Activated naive CD4-positive, alpha-beta T cell treated with anti-CD3 and anti-CD28 coated beads, Interleukin-2, amount 50 U/mL, for 72 hours (primary cell): ENCODE data around the gene XIRP2. TPM values are rescaled to one million over a fixed set of nuclear protein-coding genes. Genes with fewer than 3 reads are reported as not detected.
A peak's percentile ranks its signal among the peaks of the same experiment; 100 is the strongest.

Experiments used
- ATAC-seq, 2 donors: fragments of 150-1000 bp; cut with Tn5 transposase; 2 replicates each; pipeline ENCODE4 v1.10.0; 2021; ENCODE audit warnings: mild to moderate bottlenecking in 2 of 2, moderate library complexity in 2 of 2
- DNase-seq, 2 donors: peaks; one replicate each; pipeline ENCODE4 v3.0.0; 2021 to 2022; ENCODE audit warnings: low spot score in 2 of 2
- H3K27ac Mint-ChIP-seq, 2 donors: one replicate each; pipeline ENCODE4 v1.8.0; 2022; ENCODE audit warnings: mild to moderate bottlenecking in 2 of 2, mixed read lengths in 2 of 2
- H3K36me3 Mint-ChIP-seq, 2 donors: one replicate each; pipeline ENCODE4 v1.8.0; 2022; ENCODE audit warnings: mixed read lengths in 2 of 2
- H3K9me3 Mint-ChIP-seq, 2 donors: one replicate each; pipeline ENCODE4 v1.8.0; 2022; ENCODE audit warnings: mixed read lengths in 2 of 2
- total RNA-seq, 2 donors: library from RNA; stranded (reverse); gene quantifications; one replicate each; pipeline ENCODE4 v1.2.3, GENCODE V29; 2022

XIRP2 gene
- total RNA-seq, 2 donors from 2014 or later: not detected

DNA sequence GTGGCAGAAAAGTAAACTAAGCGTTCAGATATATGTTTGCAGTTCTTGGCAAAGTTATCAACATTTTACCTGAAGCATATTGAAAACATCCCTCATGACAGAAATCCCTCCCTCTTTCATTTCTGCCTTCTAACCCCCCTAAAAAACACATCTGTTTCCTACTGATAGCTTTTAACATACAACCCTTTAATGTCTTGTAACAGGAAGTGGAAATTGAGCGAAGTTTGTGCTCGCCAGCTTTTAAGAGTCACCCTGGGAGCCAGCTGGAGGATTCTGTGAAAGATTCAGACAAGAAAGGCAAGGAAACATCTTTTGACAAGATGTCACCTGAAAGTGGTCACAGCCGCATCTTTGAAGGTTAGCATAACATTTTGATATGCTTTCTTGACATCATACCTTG lies 247.4 kb downstream of the XIRP2 start:
- ATAC-seq: no peak
- Mint-ChIP-seq H3K9me3 (no peaks in the 10 kb centered on the region), H3K27ac (peak overlapping the region in 1 of 2 donors; percentile 52), H3K36me3 (no peaks in the 10 kb centered on the region)
- no peak for DNase-seq

DNA sequence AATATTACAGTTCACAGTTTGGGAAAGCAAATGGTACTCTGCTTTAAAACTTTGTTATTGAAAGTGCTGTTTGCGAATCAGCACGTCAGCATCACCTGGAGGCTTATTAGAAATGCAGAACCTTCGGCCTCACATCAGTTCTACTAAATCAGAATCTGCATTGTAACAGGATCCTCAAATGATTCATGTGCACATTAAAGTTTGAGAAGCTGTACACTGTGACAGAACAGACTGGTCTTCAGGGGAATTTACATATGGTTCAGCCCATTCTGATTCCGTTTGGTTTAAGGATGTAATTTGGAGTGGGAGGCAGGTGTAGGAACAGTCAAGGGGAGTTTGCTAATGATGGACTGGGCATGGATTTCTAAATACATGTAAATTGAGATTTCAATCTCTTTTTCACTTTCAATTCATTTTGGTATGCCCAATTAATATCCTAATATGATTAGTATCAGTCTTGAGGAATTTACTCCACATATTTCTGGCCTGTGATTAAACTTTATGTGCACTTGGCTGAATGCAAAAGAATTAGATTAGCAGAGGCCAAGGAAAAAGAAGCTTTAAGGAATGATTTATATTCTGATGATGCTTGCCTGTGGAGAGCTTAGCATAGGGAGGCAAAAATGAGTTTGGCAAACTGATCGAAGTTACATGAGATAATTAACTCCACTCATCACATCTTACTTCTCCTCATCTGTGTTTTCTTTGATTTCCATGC lies 248.8 kb downstream of the XIRP2 start:
- no peak for DNase-seq
- Mint-ChIP-seq H3K9me3 (no peaks in the 10 kb centered on the region), H3K36me3 (no peaks in the 10 kb centered on the region), H3K27ac (no peak overlapping the region)
- ATAC-seq: no peak

DNA sequence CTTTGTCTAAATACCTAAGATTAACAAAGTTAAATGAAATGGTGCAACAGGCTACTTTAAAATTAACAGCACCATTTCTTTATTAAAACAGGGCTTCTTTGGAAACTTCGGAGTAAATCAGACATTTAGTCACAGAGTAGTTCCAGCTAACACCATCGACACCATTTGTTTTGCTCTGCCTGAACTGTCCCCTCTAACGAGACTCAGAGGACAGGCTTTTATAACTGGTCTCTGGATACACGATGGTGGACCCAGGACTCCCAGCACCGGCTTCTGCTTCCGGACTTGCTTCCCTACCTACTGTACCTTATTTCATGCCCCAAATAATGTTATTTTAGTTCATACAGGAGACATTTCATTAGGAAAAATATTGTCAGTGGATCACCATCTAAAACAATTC lies 252.1 kb downstream of the XIRP2 start:
- H3K9me3 Mint-ChIP-seq: no peaks in the 10 kb centered on the region
- DNase-seq: no peak
- H3K27ac Mint-ChIP-seq: no peak overlapping the region

DNA sequence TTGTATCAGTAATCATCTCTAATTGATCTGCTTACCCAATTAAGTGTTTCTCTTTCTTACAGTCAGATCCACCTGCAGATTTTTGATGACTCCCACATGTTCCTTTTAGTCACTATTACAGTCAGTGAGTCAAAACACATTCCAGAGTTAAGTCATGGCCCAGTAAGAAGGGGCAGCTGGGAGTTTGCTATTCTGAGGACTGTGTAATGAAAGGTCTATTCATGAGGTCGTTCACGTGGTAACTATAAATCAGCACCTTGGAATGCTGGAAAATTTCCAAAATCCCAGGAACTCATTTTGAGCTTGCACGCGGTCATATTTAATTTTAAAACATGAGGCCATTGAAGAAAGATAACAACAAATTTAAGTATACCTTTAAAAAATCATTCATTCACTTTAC lies 252.5 kb downstream of the XIRP2 start:
- ATAC-seq: peak in 1 of 2 donors; percentile 58
- Mint-ChIP-seq H3K9me3 (no peaks in the 10 kb centered on the region), H3K36me3 (no peaks in the 10 kb centered on the region), H3K27ac (no peak overlapping the region)
- DNase-seq: no peak

More for the DNA sequence above, 252.1 kb downstream of the XIRP2 start:
- no peaks in the 10 kb centered on the region for H3K36me3 Mint-ChIP-seq
- ATAC-seq: no peak

DNA sequence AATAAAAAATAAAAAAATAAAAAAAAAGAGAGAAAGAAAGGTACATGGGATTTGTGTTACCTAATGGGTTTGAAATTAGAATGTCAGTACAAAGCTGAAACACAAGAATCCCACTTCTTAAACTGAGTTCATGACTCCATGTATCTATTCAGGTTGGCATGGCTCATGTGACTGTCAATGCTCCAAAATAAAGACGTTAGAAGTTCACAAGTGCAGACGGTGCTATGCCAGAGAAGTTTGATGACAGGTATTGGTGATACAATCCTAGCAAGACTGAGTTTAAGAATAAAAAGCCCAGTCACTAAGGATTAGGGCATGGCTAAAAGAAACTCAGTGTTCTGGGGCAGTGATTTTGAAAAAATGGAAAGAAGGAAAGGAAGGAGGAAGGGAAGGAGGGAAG lies 254.3 kb downstream of the XIRP2 start:
- Mint-ChIP-seq H3K36me3 (no peaks in the 10 kb centered on the region), H3K9me3 (no peaks in the 10 kb centered on the region), H3K27ac (no peak overlapping the region)
- DNase-seq (no peak), ATAC-seq (no peak)

DNA sequence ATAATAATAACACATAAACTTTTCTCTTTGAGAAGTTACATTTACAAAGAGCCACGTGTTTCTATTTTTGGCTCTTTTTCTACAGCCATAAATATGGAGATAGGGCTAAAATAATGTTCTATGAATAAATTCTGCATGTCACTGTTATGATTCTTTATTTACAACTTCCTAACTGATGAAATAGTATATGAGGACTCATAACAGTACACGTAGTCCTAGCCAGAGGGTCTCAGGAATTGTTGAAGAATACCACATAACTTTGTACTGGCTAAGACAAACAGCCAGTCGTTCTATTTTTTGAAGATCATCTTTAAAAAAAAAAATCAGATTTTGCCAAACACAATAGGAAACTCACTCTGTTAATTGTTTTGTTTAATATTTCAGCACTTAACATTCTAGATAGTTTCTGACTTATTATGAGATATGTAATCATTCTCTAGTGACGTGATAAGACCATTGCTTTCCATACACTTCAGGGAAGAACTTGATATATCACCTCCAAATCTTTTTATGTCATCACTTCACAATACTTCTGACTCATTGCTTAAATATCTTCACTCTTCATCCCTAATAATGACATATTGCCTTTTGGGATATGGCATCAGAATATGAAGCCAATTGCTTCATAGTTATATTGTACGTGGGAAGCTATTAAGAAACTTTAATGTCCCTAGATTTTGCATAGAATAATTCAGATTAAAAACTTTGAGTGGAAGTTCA lies 256.1 kb downstream of the XIRP2 start:
- no peak for ATAC-seq
- no peaks in the 10 kb centered on the region for H3K9me3 Mint-ChIP-seq
- no peak overlapping the region for H3K27ac Mint-ChIP-seq
- no peaks in the 10 kb centered on the region for H3K36me3 Mint-ChIP-seq
- DNase-seq: no peak

DNA sequence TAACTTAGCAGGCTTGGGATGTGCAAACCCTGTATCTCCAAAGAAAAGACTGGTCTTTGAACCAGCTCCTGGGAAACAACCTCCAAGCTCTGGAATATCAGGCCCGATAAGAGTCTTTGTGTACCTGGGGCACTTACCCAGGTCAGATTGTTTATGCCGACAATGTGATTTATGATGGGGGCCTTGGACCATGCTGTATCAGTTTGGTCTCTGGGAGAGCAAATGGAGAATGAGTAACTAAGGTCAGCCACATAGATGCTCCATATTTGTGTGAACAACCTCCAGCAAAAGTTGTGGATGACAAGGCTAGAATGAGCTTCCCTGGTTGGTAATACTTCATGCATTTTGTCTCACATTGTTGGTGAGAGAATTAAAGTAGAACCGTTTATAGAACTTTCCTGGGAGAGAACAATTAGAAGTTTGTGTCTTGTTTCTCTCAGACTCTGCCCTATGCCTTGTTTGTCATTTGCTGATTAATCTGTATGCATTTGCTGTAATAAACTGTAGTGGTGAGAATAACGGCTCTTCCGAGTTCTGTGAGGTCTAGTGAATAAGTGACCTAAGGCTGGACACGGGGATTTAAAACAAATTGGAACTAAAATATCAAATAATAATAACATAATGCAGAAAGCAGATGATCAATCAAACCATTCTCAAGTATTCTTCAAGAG lies 259.1 kb downstream of the XIRP2 start:
- Mint-ChIP-seq H3K36me3 (no peaks in the 10 kb centered on the region), H3K27ac (no peak overlapping the region)
- ATAC-seq: no peak

DNA sequence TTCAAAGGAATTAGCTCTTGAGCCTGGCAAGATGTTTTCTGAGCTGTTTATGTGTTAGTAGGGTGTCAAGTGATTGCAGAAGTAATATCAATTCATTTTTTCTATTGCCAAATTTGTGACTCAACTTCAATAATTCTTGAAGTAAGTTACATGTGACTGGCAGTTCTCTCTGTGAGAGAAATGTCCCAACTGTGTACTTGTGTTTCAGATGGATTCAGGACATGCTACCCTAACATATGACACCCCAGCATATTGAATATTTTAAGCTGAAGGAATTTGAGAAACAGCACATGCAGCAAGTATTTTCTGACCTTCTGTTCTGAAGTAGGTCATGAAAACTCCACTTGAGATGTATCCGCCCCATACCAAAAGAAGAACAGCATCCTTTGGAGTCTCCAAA lies 263.6 kb downstream of the XIRP2 start:
- DNase-seq (no peak), ATAC-seq (no peak)
- Mint-ChIP-seq H3K36me3 (no peaks in the 10 kb centered on the region), H3K27ac (no peak overlapping the region), H3K9me3 (no peaks in the 10 kb centered on the region)

More for the DNA sequence above, 259.1 kb downstream of the XIRP2 start:
- no peak for DNase-seq
- no peaks in the 10 kb centered on the region for H3K9me3 Mint-ChIP-seq

DNA sequence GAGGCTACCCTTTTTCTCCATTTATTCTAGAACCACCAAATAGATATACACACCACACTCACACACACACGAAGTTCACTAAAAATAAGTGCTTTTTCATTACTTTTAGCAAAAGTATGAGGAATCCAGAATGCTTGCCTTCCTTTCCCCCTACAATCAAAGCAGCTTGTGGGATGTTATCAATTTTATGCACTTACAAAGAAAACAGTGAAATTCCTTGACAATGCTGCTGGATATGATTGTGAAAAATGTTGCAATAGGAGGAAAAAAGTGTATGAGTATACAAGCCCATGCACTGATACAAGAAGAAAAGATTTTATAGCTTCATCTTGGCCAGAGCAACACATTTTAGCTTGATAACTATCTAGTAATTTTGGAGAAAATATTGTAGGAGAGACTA lies 269.2 kb downstream of the XIRP2 start:
- H3K36me3 Mint-ChIP-seq: no peaks in the 10 kb centered on the region
- peaks cover 0 to 7% of the 10 kb centered on the region in 2 donors for H3K9me3 Mint-ChIP-seq
- ATAC-seq: no peak
- H3K27ac Mint-ChIP-seq: no peak overlapping the region
- DNase-seq: no peak

DNA sequence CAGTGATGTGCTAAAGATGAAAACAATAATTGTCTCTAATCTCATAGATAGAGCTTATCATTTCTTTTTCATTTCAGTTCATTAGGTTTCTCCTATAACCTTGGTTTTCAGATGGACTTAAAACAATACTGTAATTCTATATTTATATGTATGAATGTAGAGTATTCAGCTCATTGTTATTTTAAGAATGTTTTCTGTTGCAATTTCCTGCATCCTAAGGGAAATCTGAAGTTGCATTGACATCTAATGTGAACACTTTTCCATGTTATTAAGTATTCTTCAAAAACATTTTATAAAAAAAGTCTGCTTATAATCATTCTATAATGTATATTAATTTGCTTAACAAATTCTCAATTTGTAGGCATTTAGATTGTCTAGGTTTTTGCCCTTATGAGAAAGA lies 288.9 kb downstream of the XIRP2 start:
- H3K9me3 Mint-ChIP-seq: peaks cover 3 to 16% of the 10 kb centered on the region in 2 donors
- no peak overlapping the region for H3K27ac Mint-ChIP-seq
- no peak for ATAC-seq
- DNase-seq: no peak
- peaks cover under 1 to 5% of the 10 kb centered on the region in 2 donors for H3K36me3 Mint-ChIP-seq

DNA sequence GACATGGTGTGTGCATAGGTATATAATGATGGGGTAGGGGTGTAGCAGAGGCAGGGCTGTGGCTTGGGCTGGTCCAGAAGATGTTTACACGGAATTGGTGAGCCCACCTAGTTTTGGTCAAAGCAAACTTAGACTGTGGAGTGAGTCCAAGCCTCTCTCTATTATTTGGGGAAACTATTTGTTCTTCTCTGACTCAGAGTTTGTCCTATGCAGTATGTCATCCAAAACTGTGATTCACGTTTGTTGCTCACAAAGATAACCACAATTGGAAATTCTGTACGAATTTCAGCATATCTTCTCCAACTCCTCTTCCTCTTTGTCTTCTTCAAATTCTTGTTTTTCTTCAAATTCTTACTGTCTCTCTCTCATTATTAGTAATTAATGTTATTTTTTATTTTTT lies 292.9 kb downstream of the XIRP2 start:
- ATAC-seq (no peak), DNase-seq (no peak)
- peaks cover 0 to 5% of the 10 kb centered on the region in 2 donors for H3K9me3 Mint-ChIP-seq
- no peaks in the 10 kb centered on the region for H3K36me3 Mint-ChIP-seq
- H3K27ac Mint-ChIP-seq: no peak overlapping the region

DNA sequence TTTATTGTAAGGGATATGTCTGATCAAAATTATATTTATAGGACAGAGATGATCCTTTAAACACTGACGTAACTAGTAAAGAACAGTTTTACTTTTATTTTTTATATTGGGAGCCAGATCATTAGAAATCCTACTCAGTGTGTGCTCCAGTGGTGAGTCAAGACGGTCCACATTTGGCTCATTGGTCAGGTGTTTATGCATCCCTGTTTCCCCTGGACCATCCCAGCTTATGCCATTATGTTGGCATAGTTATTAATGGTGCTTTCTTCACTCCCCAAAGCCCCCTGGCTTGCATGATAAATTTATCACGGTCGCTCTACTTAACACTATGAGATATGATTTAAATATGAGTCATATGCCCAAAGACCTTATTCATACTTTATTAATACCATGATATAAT lies 293.4 kb downstream of the XIRP2 start:
- Mint-ChIP-seq H3K27ac (no peak overlapping the region), H3K36me3 (no peaks in the 10 kb centered on the region), H3K9me3 (peaks cover 0 to 5% of the 10 kb centered on the region in 2 donors)
- ATAC-seq (no peak), DNase-seq (no peak)

DNA sequence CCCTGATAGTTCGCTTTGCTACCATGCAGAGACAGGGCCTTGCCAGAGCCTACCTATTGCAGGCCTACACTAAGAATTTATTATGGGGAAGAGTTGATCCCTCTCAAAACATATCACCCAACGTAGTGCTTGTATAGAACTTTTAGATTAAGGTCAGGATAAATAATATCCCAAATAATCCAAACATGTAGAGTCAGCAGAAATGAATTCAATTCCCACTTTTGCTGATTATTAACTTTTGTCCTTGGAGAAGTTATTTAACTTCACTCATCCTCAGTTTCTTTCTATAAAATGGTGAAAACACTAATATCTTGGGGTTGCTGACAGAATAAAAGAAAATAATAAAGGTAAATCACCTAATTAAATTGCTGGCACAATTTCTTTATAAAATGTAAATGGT lies 294.1 kb downstream of the XIRP2 start:
- no peak for DNase-seq
- ATAC-seq: no peak
- no peaks in the 10 kb centered on the region for H3K36me3 Mint-ChIP-seq
- H3K9me3 Mint-ChIP-seq: peaks cover 0 to 5% of the 10 kb centered on the region in 2 donors
- H3K27ac Mint-ChIP-seq: no peak overlapping the region

DNA sequence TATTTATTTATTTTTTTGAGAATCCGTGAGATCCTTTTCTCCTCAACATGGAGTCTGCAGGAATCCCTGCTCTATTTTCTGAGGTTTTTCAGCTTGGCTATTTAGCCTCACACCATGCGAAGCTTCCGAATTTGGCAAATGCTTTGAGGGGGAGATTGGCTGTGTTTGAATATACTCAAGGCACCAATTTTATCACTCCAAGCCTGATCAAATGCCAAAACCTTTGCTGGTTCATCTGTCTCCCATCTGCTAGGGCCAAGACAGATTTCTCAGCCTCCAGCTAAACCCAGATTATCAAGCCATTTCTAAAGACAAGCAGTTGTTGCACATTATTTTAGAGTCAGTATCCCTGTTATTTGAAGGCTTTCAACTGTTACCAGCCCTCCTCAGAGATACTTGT lies 295.7 kb downstream of the XIRP2 start:
- no peak overlapping the region for H3K27ac Mint-ChIP-seq
- DNase-seq (no peak), ATAC-seq (no peak)
- no peaks in the 10 kb centered on the region for H3K36me3 Mint-ChIP-seq
- H3K9me3 Mint-ChIP-seq: peaks cover 0 to 5% of the 10 kb centered on the region in 2 donors

DNA sequence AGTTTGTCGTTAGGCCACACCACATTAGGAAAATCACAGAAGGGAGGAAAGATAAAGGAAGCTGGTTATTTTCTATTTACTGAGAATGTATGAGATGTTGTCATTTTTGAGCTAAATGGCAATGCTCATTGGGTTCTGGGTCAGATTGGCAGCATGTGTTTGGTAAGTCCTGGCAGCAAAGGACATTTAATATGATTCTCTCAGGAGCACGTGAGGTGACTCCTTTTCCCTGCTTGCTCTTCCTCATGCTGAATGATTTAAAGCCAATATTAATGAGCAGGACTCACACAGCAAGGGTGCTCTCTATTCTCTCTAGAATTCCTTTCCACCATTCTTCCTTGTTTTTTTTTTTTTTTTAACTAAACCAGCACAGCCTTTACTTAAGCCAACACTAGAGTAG lies 298.2 kb downstream of the XIRP2 start:
- no peaks in the 10 kb centered on the region for H3K36me3 Mint-ChIP-seq
- DNase-seq: no peak
- no peak for ATAC-seq
- no peaks in the 10 kb centered on the region for H3K9me3 Mint-ChIP-seq
- no peak overlapping the region for H3K27ac Mint-ChIP-seq

DNA sequence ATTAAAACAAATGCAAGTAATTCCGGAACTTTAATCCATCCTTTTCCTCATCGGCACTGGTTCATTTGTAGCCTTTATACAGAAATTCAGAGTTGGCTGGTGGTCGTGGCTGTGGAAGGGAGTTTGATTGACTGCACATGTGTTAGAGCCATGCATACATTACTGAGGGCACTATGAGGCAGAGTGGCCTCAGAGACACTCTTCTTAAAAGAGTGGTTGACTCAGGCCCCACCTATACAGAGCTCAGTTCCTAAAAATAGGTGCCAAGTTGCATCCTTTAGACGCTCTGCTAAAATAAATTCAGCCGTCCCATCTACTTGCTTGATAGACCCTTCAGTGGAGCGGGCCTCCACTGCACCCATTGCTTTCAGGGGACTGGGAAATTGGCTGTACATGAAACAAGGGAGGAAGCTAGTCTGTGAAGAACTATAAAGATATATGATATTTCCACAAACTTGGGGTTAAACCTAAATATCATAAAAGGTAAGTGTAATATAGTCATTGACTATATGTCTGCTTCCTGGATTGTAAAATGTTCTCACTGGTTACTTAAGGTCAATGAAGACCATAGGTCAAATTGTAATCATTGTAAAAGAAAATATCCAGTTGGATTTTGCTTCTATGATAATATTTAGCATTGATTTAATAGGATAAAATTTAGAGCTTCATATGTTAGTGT lies 298.9 kb downstream of the XIRP2 start:
- no peaks in the 10 kb centered on the region for H3K36me3 Mint-ChIP-seq
- ATAC-seq: no peak
- H3K27ac Mint-ChIP-seq: no peak overlapping the region
- DNase-seq: no peak
- H3K9me3 Mint-ChIP-seq: no peaks in the 10 kb centered on the region
